ENCODE data around the gene DLG2.
A peak's percentile ranks its signal among the peaks of the same experiment; 100 is the strongest.

DLG2 gene

GRCh38 chr11:84958295-84958694 lies 668.8 kb downstream of the DLG2 start:
- Histone ChIP-seq H3K9ac (ENCODE audit: low read length) (no peak overlapping the region), H3K36me3 (ENCODE audit: control insufficient read depth, insufficient read depth, low read length) (no peaks in the 10 kb centered on the region), H3K27me3 (ENCODE audit: control insufficient read depth, insufficient read depth, low read length) (no peaks in the 10 kb centered on the region), H3K27ac (ENCODE audit: low read depth, low read length) (no peak overlapping the region), H3K4me3 (ENCODE audit: low read depth, low read length) (no peak overlapping the region), H3K9me3 (ENCODE audit: control insufficient read depth, insufficient read depth, low read depth, low read length) (no peaks in the 10 kb centered on the region), H3K4me1 (ENCODE audit: control insufficient read depth, insufficient read depth, low read length) (no peaks in the 10 kb centered on the region)

- no peak overlapping the region for H3K27ac ChIP-seq (ENCODE audit: low read depth, low read length)
- no peaks in the 10 kb centered on the region for H3K27me3 ChIP-seq (ENCODE audit: control insufficient read depth, insufficient read depth, low read length)
Observed at GRCh38 chr11:84950569-84951270, 676.4 kb downstream of the DLG2 start.

GRCh38 chr11:84947970-84948580 lies 679.1 kb downstream of the DLG2 start:
- no peaks in the 10 kb centered on the region for H3K9me3 ChIP-seq (ENCODE audit: control insufficient read depth, insufficient read depth, low read depth, low read length)
- no peak overlapping the region for H3K27ac ChIP-seq (ENCODE audit: low read depth, low read length)
- no peak overlapping the region for H3K4me3 ChIP-seq (ENCODE audit: low read depth, low read length)
- no peaks in the 10 kb centered on the region for H3K27me3 ChIP-seq (ENCODE audit: control insufficient read depth, insufficient read depth, low read length)
- H3K4me1 ChIP-seq (ENCODE audit: control insufficient read depth, insufficient read depth, low read length), result peaks cover 15% of the 10 kb centered on the region
- H3K36me3 ChIP-seq (ENCODE audit: control insufficient read depth, insufficient read depth, low read length), result no peaks in the 10 kb centered on the region
- H3K9ac ChIP-seq (ENCODE audit: low read length), result peak overlapping the region; percentile 9

More at GRCh38 chr11:84950569-84951270, 676.4 kb downstream of the DLG2 start:
- Histone ChIP-seq H3K36me3 (ENCODE audit: control insufficient read depth, insufficient read depth, low read length) (no peaks in the 10 kb centered on the region), H3K9ac (ENCODE audit: low read length) (no peak overlapping the region), H3K4me3 (ENCODE audit: low read depth, low read length) (no peak overlapping the region), H3K4me1 (ENCODE audit: control insufficient read depth, insufficient read depth, low read length) (peaks cover 15% of the 10 kb centered on the region), H3K9me3 (ENCODE audit: control insufficient read depth, insufficient read depth, low read depth, low read length) (no peaks in the 10 kb centered on the region)

- no peaks in the 10 kb centered on the region for H3K27me3 ChIP-seq (ENCODE audit: control insufficient read depth, insufficient read depth, low read length)
- H3K36me3 ChIP-seq (ENCODE audit: control insufficient read depth, insufficient read depth, low read length), result no peaks in the 10 kb centered on the region
- peaks cover 15% of the 10 kb centered on the region for H3K4me1 ChIP-seq (ENCODE audit: control insufficient read depth, insufficient read depth, low read length)
- H3K9me3 ChIP-seq (ENCODE audit: control insufficient read depth, insufficient read depth, low read depth, low read length), result no peaks in the 10 kb centered on the region
- no peak overlapping the region for H3K9ac ChIP-seq (ENCODE audit: low read length)
- H3K4me3 ChIP-seq (ENCODE audit: low read depth, low read length), result no peak overlapping the region
- no peak overlapping the region for H3K27ac ChIP-seq (ENCODE audit: low read depth, low read length)
Observed at GRCh38 chr11:84947070-84947469, 680.1 kb downstream of the DLG2 start.

GRCh38 chr11:84930863-84931262 lies 696.3 kb downstream of the DLG2 start:
- H3K27ac ChIP-seq (ENCODE audit: low read depth, low read length), result no peak overlapping the region
- H3K27me3 ChIP-seq (ENCODE audit: control insufficient read depth, insufficient read depth, low read length), result no peaks in the 10 kb centered on the region
- H3K36me3 ChIP-seq (ENCODE audit: control insufficient read depth, insufficient read depth, low read length), result no peaks in the 10 kb centered on the region
- H3K9me3 ChIP-seq (ENCODE audit: control insufficient read depth, insufficient read depth, low read depth, low read length), result no peaks in the 10 kb centered on the region
- no peak overlapping the region for H3K4me3 ChIP-seq (ENCODE audit: low read depth, low read length)
- no peaks in the 10 kb centered on the region for H3K4me1 ChIP-seq (ENCODE audit: control insufficient read depth, insufficient read depth, low read length)
- H3K9ac ChIP-seq (ENCODE audit: low read length), result no peak overlapping the region

GRCh38 chr11:84929738-84930137 lies 697.4 kb downstream of the DLG2 start:
- no peaks in the 10 kb centered on the region for H3K9me3 ChIP-seq (ENCODE audit: control insufficient read depth, insufficient read depth, low read depth, low read length)

GRCh38 chr11:84924154-84924692 lies 702.9 kb downstream of the DLG2 start:
- Histone ChIP-seq H3K4me3 (ENCODE audit: low read depth, low read length) (no peak overlapping the region), H3K9ac (ENCODE audit: low read length) (no peak overlapping the region), H3K36me3 (ENCODE audit: control insufficient read depth, insufficient read depth, low read length) (no peaks in the 10 kb centered on the region), H3K27me3 (ENCODE audit: control insufficient read depth, insufficient read depth, low read length) (no peaks in the 10 kb centered on the region), H3K9me3 (ENCODE audit: control insufficient read depth, insufficient read depth, low read depth, low read length) (no peaks in the 10 kb centered on the region), H3K4me1 (ENCODE audit: control insufficient read depth, insufficient read depth, low read length) (peaks cover 41% of the 10 kb centered on the region), H3K27ac (ENCODE audit: low read depth, low read length) (no peak overlapping the region)

More at GRCh38 chr11:84929738-84930137, 697.4 kb downstream of the DLG2 start:
- Histone ChIP-seq H3K4me3 (ENCODE audit: low read depth, low read length) (no peak overlapping the region), H3K36me3 (ENCODE audit: control insufficient read depth, insufficient read depth, low read length) (no peaks in the 10 kb centered on the region), H3K27me3 (ENCODE audit: control insufficient read depth, insufficient read depth, low read length) (no peaks in the 10 kb centered on the region), H3K4me1 (ENCODE audit: control insufficient read depth, insufficient read depth, low read length) (0 out of 2 replicates have a peak, but pooled peaks cover under 1% of the 10 kb centered on the region), H3K9ac (ENCODE audit: low read length) (no peak overlapping the region), H3K27ac (ENCODE audit: low read depth, low read length) (no peak overlapping the region)

- no peak overlapping the region for H3K9ac ChIP-seq (ENCODE audit: low read length)
- no peaks in the 10 kb centered on the region for H3K27me3 ChIP-seq (ENCODE audit: control insufficient read depth, insufficient read depth, low read length)
- no peaks in the 10 kb centered on the region for H3K9me3 ChIP-seq (ENCODE audit: control insufficient read depth, insufficient read depth, low read depth, low read length)
- no peak overlapping the region for H3K4me3 ChIP-seq (ENCODE audit: low read depth, low read length)
- no peak overlapping the region for H3K27ac ChIP-seq (ENCODE audit: low read depth, low read length)
- no peaks in the 10 kb centered on the region for H3K36me3 ChIP-seq (ENCODE audit: control insufficient read depth, insufficient read depth, low read length)
- H3K4me1 ChIP-seq (ENCODE audit: control insufficient read depth, insufficient read depth, low read length), result peaks cover 41% of the 10 kb centered on the region
Observed at GRCh38 chr11:84923489-84923888, 703.7 kb downstream of the DLG2 start.

GRCh38 chr11:84922836-84923235 lies 704.3 kb downstream of the DLG2 start:
- Histone ChIP-seq H3K36me3 (ENCODE audit: control insufficient read depth, insufficient read depth, low read length) (no peaks in the 10 kb centered on the region), H3K9ac (ENCODE audit: low read length) (no peak overlapping the region), H3K27ac (ENCODE audit: low read depth, low read length) (no peak overlapping the region), H3K27me3 (ENCODE audit: control insufficient read depth, insufficient read depth, low read length) (no peaks in the 10 kb centered on the region), H3K4me3 (ENCODE audit: low read depth, low read length) (peak overlapping the region; percentile 40; the same call in 1 of the 2 replicates), H3K9me3 (ENCODE audit: control insufficient read depth, insufficient read depth, low read depth, low read length) (no peaks in the 10 kb centered on the region), H3K4me1 (ENCODE audit: control insufficient read depth, insufficient read depth, low read length) (peaks cover 41% of the 10 kb centered on the region)

GRCh38 chr11:84922212-84922805 lies 704.8 kb downstream of the DLG2 start:
- H3K9ac ChIP-seq (ENCODE audit: low read length), result no peak overlapping the region
- H3K27ac ChIP-seq (ENCODE audit: low read depth, low read length), result no peak overlapping the region
- no peaks in the 10 kb centered on the region for H3K36me3 ChIP-seq (ENCODE audit: control insufficient read depth, insufficient read depth, low read length)
- H3K9me3 ChIP-seq (ENCODE audit: control insufficient read depth, insufficient read depth, low read depth, low read length), result no peaks in the 10 kb centered on the region
- peaks cover 41% of the 10 kb centered on the region for H3K4me1 ChIP-seq (ENCODE audit: control insufficient read depth, insufficient read depth, low read length)
- H3K27me3 ChIP-seq (ENCODE audit: control insufficient read depth, insufficient read depth, low read length), result no peaks in the 10 kb centered on the region
- peak overlapping the region; percentile 40; the same call in 1 of the 2 replicates for H3K4me3 ChIP-seq (ENCODE audit: low read depth, low read length)

GRCh38 chr11:84914511-84914910 lies 712.6 kb downstream of the DLG2 start:
- no peaks in the 10 kb centered on the region for H3K27me3 ChIP-seq (ENCODE audit: control insufficient read depth, insufficient read depth, low read length)
- no peak overlapping the region for H3K4me3 ChIP-seq (ENCODE audit: low read depth, low read length)
- H3K9me3 ChIP-seq (ENCODE audit: control insufficient read depth, insufficient read depth, low read depth, low read length), result no peaks in the 10 kb centered on the region
- H3K4me1 ChIP-seq (ENCODE audit: control insufficient read depth, insufficient read depth, low read length), result peaks cover 10% of the 10 kb centered on the region
- no peak overlapping the region for H3K27ac ChIP-seq (ENCODE audit: low read depth, low read length)
- H3K9ac ChIP-seq (ENCODE audit: low read length), result no peak overlapping the region
- no peaks in the 10 kb centered on the region for H3K36me3 ChIP-seq (ENCODE audit: control insufficient read depth, insufficient read depth, low read length)

All from HUES6 (cell line).